Measurements from ENCODE around the gene NEK4. TPM values are rescaled to one million over a fixed set of nuclear protein-coding genes. Genes with fewer than 3 reads are reported as not detected.
A peak's percentile ranks its signal among the peaks of the same experiment; 100 is the strongest.

Gene NEK4
- 39.2 and 40.5 TPM in 2 replicates for total RNA-seq (2022)
- percentile 72 among the genes with signal in this experiment for Bru-seq, nascent RNA
- percentile 77 among the genes with signal in this experiment for BruChase-seq, experiment 1, labeled RNA remaining after a 2-hour chase
- BruChase-seq, experiment 2, labeled RNA remaining after a 6-hour chase: percentile 84 among the genes with signal in this experiment
- long read RNA-seq, full-length matches to known transcripts: 16 of 52 reads
- long read RNA-seq, partial matches to known transcripts: 10 of 52 reads
- long read RNA-seq, other reads (novel, unspliced or antisense): 26 of 52 reads

- no peaks in the 10 kb centered on the region for H3K27me3 ChIP-seq (replicated peaks; ENCODE audit: control insufficient read depth, insufficient read depth, low read length)
- peak; percentile 94 for DNase-seq
- peaks cover 26% of the 10 kb centered on the region for H3K4me1 Mint-ChIP-seq (ENCODE audit: low read depth, unreplicated experiment)
- peak within 1 kb of the TSS; percentile 81 for H3K4me3 Mint-ChIP-seq (ENCODE audit: unreplicated experiment)
- ChIA-PET POLR2A (interaction anchor here (0.7 to 0.9 kb wide), 2 partner anchors 29 to 390 kb away, joined by 3 to 8 read pairs; no protein-coding TSS in a partner anchor), CTCF (interaction anchor here (0.6 to 1.6 kb wide), 6 partner anchors 20 to 430 kb away, joined by 3 to 19 read pairs (median 4); no protein-coding TSS in a partner anchor)
- H3K36me3 Mint-ChIP-seq (ENCODE audit: insufficient read depth, unreplicated experiment): peaks cover 16% of the 10 kb centered on the region
- H3K27me3 Mint-ChIP-seq (ENCODE audit: insufficient read depth, unreplicated experiment): no peaks in the 10 kb centered on the region
- H3K36me3 ChIP-seq (ENCODE audit: control insufficient read depth, insufficient read depth, low read length): no peaks in the 10 kb centered on the region
- peaks cover 12% of the 10 kb centered on the region for H3K4me1 ChIP-seq
- TF ChIP-seq CTCF (IDR thresholded peaks at IDR 0.05; ENCODE audit: insufficient read depth in 1 of 2, low read depth in 1 of 2, low read length in 1 of 2, severe bottlenecking in 1 of 2, unreplicated experiment in 1 of 2): peak in 1 of 2 experiments; percentile 1
- BruUV-seq (replicated peaks): no TSS peak
- no peaks in the 10 kb centered on the region for H3K9me3 ChIP-seq
- peak within 1 kb of the TSS; percentile 69 for H3K27ac Mint-ChIP-seq (ENCODE audit: unreplicated experiment)
- intact Hi-C loops (cut with micrococcal nuclease; ENCODE audit: unreplicated experiment): loop anchor here (2.0 kb wide), 1 partner anchor 50 kb away; no protein-coding TSS in a partner anchor
- H3K4me3 ChIP-seq (ENCODE audit: low read depth, low read length): peak within 1 kb of the TSS; percentile 88
- no peaks in the 10 kb centered on the region for H3K9me3 Mint-ChIP-seq (ENCODE audit: unreplicated experiment)
Observed at GRCh38 chr3:52770496-52771333, at the start of gene NEK4. TSS of gene NEK4 (minus strand) at chr3:52770940. CDS start at chr3:52770746, 194 bp downstream.

- Histone ChIP-seq H3K4me1 (no peaks in the 10 kb centered on the region), H3K4me3 (ENCODE audit: low read depth, low read length) (no peak overlapping the region), H3K9me3 (no peaks in the 10 kb centered on the region), H3K36me3 (ENCODE audit: control insufficient read depth, insufficient read depth, low read length) (no peaks in the 10 kb centered on the region), H3K27me3 (replicated peaks; ENCODE audit: control insufficient read depth, insufficient read depth, low read length) (no peaks in the 10 kb centered on the region)
- ChIA-PET CTCF (interaction anchor here (1.0 to 1.2 kb wide), 3 partner anchors 9 to 20 kb away, joined by 3 to 4 read pairs (median 4); no protein-coding TSS in a partner anchor), POLR2A (no interaction called here)
- TF ChIP-seq CTCF (IDR thresholded peaks at IDR 0.05; ENCODE audit: insufficient read depth in 1 of 2, low read depth in 1 of 2, low read length in 1 of 2, severe bottlenecking in 1 of 2, unreplicated experiment in 1 of 2): no peak
- H3K4me3 Mint-ChIP-seq (ENCODE audit: unreplicated experiment): no peak overlapping the region
- H3K27me3 Mint-ChIP-seq (ENCODE audit: insufficient read depth, unreplicated experiment): no peaks in the 10 kb centered on the region
- DNase-seq: no peak
- no peaks in the 10 kb centered on the region for H3K36me3 Mint-ChIP-seq (ENCODE audit: insufficient read depth, unreplicated experiment)
- H3K27ac Mint-ChIP-seq (ENCODE audit: unreplicated experiment): no peak overlapping the region
- H3K9me3 Mint-ChIP-seq (ENCODE audit: unreplicated experiment): no peaks in the 10 kb centered on the region
- intact Hi-C loops (cut with micrococcal nuclease; ENCODE audit: unreplicated experiment): loop anchor here (2.0 kb wide), 1 partner anchor 49 kb away; the partner anchor contains the start of gene NEK4
- BruUV-seq (replicated peaks): no TSS peak
- peaks cover 6% of the 10 kb centered on the region for H3K4me1 Mint-ChIP-seq (ENCODE audit: low read depth, unreplicated experiment)
Observed at GRCh38 chr3:52819936-52820335, 49.2 kb upstream of the NEK4 start.

GRCh38 chr3:52817860-52818259, 47.1 kb upstream of the NEK4 start:
- intact Hi-C loops (cut with micrococcal nuclease; ENCODE audit: unreplicated experiment): no loop called here
- Mint-ChIP-seq H3K36me3 (ENCODE audit: insufficient read depth, unreplicated experiment) (no peaks in the 10 kb centered on the region), H3K27ac (ENCODE audit: unreplicated experiment) (no peak overlapping the region), H3K27me3 (ENCODE audit: insufficient read depth, unreplicated experiment) (no peaks in the 10 kb centered on the region), H3K9me3 (ENCODE audit: unreplicated experiment) (no peaks in the 10 kb centered on the region), H3K4me3 (ENCODE audit: unreplicated experiment) (no peak overlapping the region), H3K4me1 (ENCODE audit: low read depth, unreplicated experiment) (peaks cover 6% of the 10 kb centered on the region)
- no TSS peak for BruUV-seq (replicated peaks)
- POLR2A ChIA-PET: no interaction called here
- CTCF ChIA-PET: no interaction called here
- Histone ChIP-seq H3K27me3 (replicated peaks; ENCODE audit: control insufficient read depth, insufficient read depth, low read length) (no peaks in the 10 kb centered on the region), H3K36me3 (ENCODE audit: control insufficient read depth, insufficient read depth, low read length) (no peaks in the 10 kb centered on the region), H3K4me1 (no peaks in the 10 kb centered on the region), H3K9me3 (no peaks in the 10 kb centered on the region), H3K4me3 (ENCODE audit: low read depth, low read length) (no peak overlapping the region)
- DNase-seq: no peak
- TF ChIP-seq CTCF (IDR thresholded peaks at IDR 0.05; ENCODE audit: insufficient read depth in 1 of 2, low read depth in 1 of 2, low read length in 1 of 2, severe bottlenecking in 1 of 2, unreplicated experiment in 1 of 2): no peak

All from Caco-2 (cell line).